ENCODE measurements around the gene FLYWCH1. TPM values are rescaled to one million over a fixed set of nuclear protein-coding genes. Genes with fewer than 3 reads are reported as not detected.

FLYWCH1 gene
- total and polyA plus RNA-seq, 2 donors (not counting 1 experiment from before 2014, with no cell fraction given): 78.3 to 120 TPM

DNA sequence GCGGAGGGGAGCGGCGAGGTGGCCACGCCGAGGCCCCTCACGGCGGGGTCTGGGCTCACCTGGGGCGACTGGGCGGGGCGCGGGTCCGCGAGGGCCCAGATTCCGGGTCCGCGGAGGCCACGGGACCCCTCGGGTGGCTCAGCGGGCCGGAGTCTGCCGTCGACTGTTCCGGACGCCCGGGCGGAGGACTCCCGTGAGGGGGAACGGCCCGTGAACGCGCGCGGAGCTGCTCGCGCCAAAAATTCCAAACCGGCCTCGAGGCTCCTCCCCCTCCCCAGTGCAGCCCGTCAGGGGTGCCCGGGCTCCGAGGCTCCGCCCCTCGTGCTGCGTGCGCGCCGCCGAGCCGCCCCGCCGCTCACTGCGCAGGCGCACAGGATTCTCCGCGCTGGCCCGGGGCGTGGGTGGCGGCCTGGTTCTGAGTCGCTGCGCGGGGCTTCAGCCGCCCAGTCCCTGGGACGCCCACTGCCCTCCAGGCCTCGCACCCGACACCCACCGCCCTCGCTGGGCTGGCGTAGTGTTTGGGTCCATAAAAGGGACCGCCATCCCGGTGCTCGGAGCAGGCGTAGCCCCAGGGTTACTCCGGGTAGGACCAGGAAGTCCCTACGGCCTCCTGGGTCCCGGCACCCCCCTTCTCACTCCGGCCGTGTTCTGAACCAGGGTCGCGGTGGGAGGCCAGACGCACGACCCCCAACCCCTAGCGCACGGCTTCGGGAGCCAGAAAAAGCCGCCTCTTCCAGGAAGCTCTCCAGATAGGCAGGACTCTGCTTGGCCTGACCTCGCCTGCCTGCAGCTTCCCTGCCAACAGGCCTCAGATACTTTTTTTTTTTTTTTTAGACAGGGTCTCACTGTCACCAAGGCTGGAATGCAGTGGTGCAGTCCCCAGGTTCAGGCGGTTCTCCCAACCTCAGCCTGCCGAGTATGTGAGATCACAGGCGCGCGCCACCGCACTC, 68.8 kb downstream of the FLYWCH1 start, which contains the start of gene PKMYT1:
PKMYT1 (minus strand) TSS at position 220 of the 950 bp plus-strand sequence. CDS start 789 bp downstream, outside the sequence.
- CTCF ChIA-PET: interaction anchor here (0.6 to 1.8 kb wide), 6 partner anchors 22 to 615 kb away, joined by 3 to 8 read pairs (median 4); no protein-coding TSS in a partner anchor
- peak within 1 kb of the TSS; percentile 71 to 83 for H3K27ac ChIP-seq (ENCODE audit: low read length in 2 of 2)
- no peaks in the 10 kb centered on the region for H3K9me3 ChIP-seq (ENCODE audit: control extremely low read depth in 1 of 3, control insufficient read depth in 2 of 3, insufficient read depth in 1 of 3, low read length in 2 of 3)
- POLR2A ChIA-PET: interaction anchor here (0.5 to 1.5 kb wide), 5 partner anchors 10 to 179 kb away, joined by 3 to 10 read pairs (median 3); no protein-coding TSS in a partner anchor
- TF ChIP-seq, protein P1, sequence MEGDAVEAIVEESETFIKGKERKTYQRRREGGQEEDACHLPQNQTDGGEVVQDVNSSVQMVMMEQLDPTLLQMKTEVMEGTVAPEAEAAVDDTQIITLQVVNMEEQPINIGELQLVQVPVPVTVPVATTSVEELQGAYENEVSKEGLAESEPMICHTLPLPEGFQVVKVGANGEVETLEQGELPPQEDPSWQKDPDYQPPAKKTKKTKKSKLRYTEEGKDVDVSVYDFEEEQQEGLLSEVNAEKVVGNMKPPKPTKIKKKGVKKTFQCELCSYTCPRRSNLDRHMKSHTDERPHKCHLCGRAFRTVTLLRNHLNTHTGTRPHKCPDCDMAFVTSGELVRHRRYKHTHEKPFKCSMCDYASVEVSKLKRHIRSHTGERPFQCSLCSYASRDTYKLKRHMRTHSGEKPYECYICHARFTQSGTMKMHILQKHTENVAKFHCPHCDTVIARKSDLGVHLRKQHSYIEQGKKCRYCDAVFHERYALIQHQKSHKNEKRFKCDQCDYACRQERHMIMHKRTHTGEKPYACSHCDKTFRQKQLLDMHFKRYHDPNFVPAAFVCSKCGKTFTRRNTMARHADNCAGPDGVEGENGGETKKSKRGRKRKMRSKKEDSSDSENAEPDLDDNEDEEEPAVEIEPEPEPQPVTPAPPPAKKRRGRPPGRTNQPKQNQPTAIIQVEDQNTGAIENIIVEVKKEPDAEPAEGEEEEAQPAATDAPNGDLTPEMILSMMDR (IDR thresholded peaks at IDR 0.05): no peak
- no peak for TF ChIP-seq EZH2 (IDR thresholded peaks at IDR 0.05; ENCODE audit: borderline replicate concordance, insufficient read depth, low read depth, low read length, poor library complexity, severe bottlenecking)
- peaks cover 21% of the 10 kb centered on the region for H3K4me1 Mint-ChIP-seq
- H3K4me1 ChIP-seq (ENCODE audit: control insufficient read depth in 2 of 2, insufficient read depth in 2 of 2, low read length in 2 of 2): peaks cover 18 to 39% of the 10 kb centered on the region in 2 donors
- H3K27me3 ChIP-seq (replicated peaks in 1 of 4; ENCODE audit: control extremely low read depth in 1 of 4, control insufficient read depth in 3 of 4, insufficient read depth in 4 of 4, low read length in 3 of 4): peaks cover 0 to 8% (median 1%) of the 10 kb centered on the region in 4 experiments
- H3K4me2 ChIP-seq (replicated peaks; ENCODE audit: low read depth, low read length, poor library complexity, severe bottlenecking): peak within 1 kb of the TSS; percentile 99
- peak within 1 kb of the TSS; percentile 81 for H3K4me3 Mint-ChIP-seq
- peaks cover 6% of the 10 kb centered on the region for H3K79me2 ChIP-seq (ENCODE audit: control insufficient read depth, insufficient read depth, low read length)
- H3K27ac Mint-ChIP-seq: peak within 1 kb of the TSS; percentile 84
- H3K9ac ChIP-seq (ENCODE audit: low read length): peak within 1 kb of the TSS; percentile 98
- peaks cover 5% of the 10 kb centered on the region for H4K20me1 ChIP-seq (ENCODE audit: control insufficient read depth, insufficient read depth, low read length, poor library complexity, severe bottlenecking)
- WGBS (ENCODE audit: insufficient coverage): 3% methylated on average over 84 of the region's 91 CpGs
- H3K9me3 Mint-ChIP-seq (ENCODE audit: insufficient read depth): no peaks in the 10 kb centered on the region
- H2AFZ ChIP-seq (ENCODE audit: insufficient read depth, low read depth, low read length, poor library complexity, severe bottlenecking): peak within 1 kb of the TSS; percentile 94
- intact Hi-C loops (cut with micrococcal nuclease): loop anchor here (1.0 to 5.0 kb wide), 4 partner anchors 11 to 203 kb away; partner anchors contain the start of genes ELOB, FLYWCH2 and PAQR4
- DNase-seq: peak; percentile 96
- no peaks in the 10 kb centered on the region for H3K27me3 Mint-ChIP-seq
- no peaks in the 10 kb centered on the region for H3K36me3 ChIP-seq (replicated peaks in 1 of 2; ENCODE audit: control extremely low read depth in 1 of 2, control insufficient read depth in 1 of 2, extremely low read depth in 1 of 2, insufficient read depth in 2 of 2, low read length in 1 of 2)
- peak within 1 kb of the TSS; percentile 57 to 96 (median 82) for H3K4me3 ChIP-seq (ENCODE audit: control extremely low read depth in 1 of 5, extremely low read depth in 1 of 5, insufficient read depth in 1 of 5, low read depth in 2 of 5, low read length in 4 of 5)
- ATAC-seq (ENCODE audit: low read depth): peak; percentile 93

Data from B cell (primary cell).